GM12864 (cell line): ENCODE results near the gene ITPRIPL2.

ENCODE experiments used
- DNase-seq: peaks from one replicate; pipeline ENCODE4 v3.0.0-alpha.2; 2011; ENCODE audit warnings: low read depth
- H3K4me3 ChIP-seq: 2 replicates; pipeline ENCODE4 v1.5.1; 2011; ENCODE audit warnings: mild to moderate bottlenecking, low read depth, low read length, control low read depth
- TF ChIP-seq, protein P1 (sequence below): IDR thresholded peaks from 2 replicates; pipeline ENCODE4 v1.5.1; 2011; ENCODE audit warnings: low read depth, mild to moderate bottlenecking, moderate library complexity, low read length, control low read depth, inconsistent platforms; ENCODE audit errors: missing control alignments

ITPRIPL2 gene

DNA sequence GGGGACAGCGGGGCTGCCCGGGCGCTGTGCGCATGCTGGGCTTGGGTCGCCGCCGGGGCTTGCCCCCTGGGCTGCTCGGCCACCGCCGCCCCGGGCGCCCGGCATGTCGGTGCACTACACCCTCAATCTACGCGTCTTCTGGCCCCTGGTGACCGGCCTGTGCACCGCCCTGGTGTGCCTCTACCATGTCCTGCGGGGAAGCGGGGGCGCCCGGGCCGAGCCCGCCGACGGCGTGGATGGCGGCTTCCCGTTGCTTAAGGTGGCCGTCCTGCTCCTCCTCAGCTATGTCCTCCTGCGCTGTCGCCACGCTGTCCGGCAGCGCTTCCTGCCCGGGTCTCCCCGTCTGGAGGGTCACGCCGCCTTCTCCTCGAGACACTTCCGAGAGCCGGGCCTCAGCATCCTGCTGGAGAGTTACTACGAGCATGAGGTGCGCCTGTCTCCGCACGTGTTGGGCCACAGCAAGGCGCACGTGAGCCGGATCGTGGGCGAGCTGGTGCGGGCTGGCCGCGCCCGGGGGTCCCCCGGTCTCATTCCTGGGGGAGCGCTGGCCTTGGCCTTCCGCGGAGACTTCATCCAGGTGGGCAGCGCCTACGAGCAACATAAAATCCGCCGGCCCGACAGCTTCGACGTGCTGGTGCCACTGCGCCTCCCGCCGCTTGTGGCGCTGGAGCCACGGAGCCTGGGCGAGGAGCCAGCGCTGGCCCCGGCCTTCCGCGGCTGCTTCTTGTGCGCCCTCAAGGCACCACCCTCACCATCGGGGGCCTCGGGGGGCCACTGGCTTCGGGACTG, 789 bp downstream of the ITPRIPL2 start:
- peak overlapping the region; percentile 63 for H3K4me3 ChIP-seq
- no peak for DNase-seq
- TF ChIP-seq, protein P1, sequence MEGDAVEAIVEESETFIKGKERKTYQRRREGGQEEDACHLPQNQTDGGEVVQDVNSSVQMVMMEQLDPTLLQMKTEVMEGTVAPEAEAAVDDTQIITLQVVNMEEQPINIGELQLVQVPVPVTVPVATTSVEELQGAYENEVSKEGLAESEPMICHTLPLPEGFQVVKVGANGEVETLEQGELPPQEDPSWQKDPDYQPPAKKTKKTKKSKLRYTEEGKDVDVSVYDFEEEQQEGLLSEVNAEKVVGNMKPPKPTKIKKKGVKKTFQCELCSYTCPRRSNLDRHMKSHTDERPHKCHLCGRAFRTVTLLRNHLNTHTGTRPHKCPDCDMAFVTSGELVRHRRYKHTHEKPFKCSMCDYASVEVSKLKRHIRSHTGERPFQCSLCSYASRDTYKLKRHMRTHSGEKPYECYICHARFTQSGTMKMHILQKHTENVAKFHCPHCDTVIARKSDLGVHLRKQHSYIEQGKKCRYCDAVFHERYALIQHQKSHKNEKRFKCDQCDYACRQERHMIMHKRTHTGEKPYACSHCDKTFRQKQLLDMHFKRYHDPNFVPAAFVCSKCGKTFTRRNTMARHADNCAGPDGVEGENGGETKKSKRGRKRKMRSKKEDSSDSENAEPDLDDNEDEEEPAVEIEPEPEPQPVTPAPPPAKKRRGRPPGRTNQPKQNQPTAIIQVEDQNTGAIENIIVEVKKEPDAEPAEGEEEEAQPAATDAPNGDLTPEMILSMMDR = no peak

DNA sequence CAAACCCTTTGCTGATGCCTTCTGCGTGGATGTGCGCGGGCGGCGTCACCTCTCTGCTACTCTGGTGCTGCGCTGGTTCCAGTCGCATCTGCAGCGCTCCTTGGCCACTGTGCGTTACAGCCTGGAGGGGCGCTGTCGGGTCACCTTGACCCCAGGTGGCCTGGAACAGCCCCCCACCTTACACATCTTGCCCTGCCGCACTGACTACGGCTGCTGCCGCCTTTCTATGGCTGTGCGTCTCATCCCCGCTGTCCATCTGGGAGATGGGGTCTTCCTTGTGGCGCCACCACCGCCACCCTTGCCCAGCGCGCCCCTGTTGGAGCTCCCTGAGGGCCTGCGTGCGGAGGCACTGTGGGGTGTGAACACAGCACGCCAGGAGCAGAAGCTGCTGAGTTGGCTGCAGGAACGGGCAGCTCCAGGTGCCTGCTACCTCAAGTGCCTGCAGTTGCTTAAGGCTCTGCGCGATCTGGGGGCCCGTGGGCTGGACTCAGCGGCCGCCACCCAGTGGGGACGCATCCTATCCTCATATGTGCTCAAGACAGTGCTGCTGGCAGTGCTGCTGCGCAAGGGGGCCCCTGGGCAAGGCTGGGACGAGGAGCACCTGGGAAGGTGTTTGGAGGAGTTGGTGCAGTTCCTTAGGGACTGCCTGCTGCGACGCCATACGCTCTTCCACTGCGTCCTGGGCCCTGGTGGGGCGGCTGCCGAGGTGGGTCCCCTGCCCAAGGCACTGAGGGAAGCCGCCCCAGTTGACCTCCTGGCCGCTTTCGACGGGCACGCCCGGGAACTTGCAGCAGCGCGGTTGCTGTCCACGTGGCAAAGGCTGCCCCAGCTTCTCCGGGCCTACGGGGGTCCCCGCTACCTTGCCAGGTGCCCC, 1.6 kb downstream of the ITPRIPL2 start:
- DNase-seq = no peak
- H3K4me3 ChIP-seq = no peak overlapping the region
- TF ChIP-seq, protein P1 = no peak

DNA sequence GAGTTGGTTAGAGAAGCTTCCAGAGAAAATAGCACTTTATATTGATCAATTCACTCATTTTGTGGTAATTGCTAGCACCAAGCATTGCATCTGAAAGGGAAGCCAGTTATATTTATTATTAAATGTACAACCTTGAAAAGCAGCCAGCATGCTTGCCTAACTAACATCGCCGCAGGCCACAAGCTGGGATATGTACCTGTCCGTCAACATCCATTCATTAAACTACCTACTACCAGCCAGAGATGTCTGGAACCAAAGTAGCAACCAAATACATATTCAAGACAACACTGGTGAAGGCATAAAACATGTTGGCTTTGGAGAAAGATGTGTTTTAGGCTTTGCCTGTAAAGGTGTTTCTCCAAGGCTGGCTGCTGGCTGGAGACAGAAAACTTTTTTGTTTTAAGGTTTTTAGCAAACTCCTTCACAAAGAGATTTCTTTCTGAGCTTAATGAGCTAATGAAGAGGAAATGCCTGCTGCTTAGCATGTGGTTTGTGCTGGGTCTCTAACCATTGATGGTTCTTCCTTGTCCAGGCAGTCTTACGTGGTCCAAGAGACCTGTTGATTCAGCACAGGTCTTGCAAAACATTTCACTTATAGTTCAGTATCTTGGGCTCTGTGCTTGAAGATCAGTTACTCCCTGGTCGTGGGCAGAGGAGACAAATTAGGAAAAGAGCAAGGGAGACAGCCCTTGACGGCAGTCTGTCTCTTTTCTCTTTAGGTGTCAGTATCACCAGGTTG, 3.1 kb downstream of the ITPRIPL2 start:
- TF ChIP-seq, protein P1 = no peak
- no peak overlapping the region for H3K4me3 ChIP-seq
- DNase-seq = no peak

DNA sequence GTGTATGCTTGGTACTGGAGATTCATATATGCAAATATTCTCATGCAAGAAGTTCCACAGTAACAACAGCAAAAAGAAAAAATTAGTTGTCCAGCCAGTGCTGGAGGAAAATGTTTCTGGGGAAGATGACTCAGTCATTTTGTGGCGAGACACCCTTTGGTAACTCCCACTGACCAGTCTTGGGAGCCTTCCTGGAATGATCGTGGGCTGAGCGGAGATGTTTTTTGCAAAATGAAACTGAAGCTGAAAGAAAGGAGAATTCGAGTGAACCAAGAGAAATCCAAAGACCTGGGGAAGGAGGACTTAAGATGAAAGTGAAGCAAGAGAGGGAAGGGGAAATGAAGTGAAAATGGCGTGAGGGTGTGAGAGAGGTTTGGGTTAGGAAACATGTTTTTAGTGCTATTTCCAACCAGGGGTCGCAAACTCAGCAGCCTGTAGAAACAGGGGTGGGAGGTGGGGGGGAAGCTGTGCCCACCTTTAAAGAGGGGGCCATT, 5.2 kb downstream of the ITPRIPL2 start:
- H3K4me3 ChIP-seq = peak overlapping the region; percentile 44
- TF ChIP-seq, protein P1 = no peak
- no peak for DNase-seq

DNA sequence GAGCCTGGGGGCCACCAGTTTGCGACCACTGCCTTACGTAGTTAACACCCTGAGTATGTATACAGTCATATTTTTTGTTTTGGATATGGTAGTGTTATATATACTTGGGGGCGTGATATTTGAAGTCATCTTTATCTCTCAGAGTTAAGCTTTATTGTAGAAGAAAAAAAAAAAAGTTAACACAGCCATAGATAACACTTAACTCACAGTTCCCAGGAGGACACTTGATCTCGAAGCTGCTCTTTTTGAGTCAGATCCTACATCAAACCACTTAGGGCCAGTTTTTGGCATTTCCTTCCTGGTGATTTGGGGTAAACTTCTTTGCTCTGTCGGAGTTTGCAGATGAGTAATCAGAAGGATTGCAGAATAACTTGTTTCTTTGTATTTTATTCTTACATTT, 5.8 kb downstream of the ITPRIPL2 start:
- TF ChIP-seq, protein P1 = no peak
- peak overlapping the region; percentile 44; the same call in 1 of the 2 replicates for H3K4me3 ChIP-seq
- DNase-seq = no peak

DNA sequence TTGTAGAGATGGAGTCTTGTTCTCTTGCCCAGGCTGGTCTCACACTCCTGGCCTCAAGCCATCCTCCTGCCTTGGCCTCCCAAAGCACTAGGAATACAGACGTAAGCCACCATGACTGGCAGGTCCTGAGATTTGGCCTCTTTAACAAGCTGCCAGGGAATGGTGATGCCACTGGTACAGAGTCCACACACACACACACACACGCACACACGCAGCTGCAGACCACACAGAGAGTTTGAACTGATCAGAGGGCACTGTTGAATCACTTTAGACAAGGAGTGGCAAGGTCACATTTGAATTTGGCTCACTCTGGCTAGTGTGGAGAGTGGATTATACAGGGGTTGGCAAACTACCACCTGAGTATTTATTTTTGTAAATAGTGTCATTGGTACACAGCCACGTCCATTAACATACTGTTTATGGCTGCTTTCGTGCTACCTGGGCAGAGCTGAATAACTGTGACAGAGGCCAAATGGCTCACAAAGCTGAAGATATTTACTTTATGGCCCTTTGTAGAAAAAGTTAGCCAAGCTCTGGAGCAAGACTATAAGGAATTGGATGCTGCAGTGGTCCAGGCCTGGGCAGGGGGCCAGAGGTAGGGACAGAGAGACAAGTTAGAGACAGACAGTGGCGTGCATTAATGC, 9.9 kb downstream of the ITPRIPL2 start:
- no peak for DNase-seq
- no peak overlapping the region for H3K4me3 ChIP-seq
- TF ChIP-seq, protein P1 = no peak
